NCI-H1048 (cell line): ENCODE data around the gene ERMN.
"Not testable (repeated sequence)": the region's sequence is repeated elsewhere in the genome, so short reads cannot be mapped to it uniquely, and the experiment has no call there.

Experiments
- DNase-seq: peaks from one replicate; lab custom pipeline; 2025; lab: John Stamatoyannopoulos, UW

Gene ERMN, protein sequence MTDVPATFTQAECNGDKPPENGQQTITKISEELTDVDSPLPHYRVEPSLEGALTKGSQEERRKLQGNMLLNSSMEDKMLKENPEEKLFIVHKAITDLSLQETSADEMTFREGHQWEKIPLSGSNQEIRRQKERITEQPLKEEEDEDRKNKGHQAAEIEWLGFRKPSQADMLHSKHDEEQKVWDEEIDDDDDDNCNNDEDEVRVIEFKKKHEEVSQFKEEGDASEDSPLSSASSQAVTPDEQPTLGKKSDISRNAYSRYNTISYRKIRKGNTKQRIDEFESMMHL

DNA sequence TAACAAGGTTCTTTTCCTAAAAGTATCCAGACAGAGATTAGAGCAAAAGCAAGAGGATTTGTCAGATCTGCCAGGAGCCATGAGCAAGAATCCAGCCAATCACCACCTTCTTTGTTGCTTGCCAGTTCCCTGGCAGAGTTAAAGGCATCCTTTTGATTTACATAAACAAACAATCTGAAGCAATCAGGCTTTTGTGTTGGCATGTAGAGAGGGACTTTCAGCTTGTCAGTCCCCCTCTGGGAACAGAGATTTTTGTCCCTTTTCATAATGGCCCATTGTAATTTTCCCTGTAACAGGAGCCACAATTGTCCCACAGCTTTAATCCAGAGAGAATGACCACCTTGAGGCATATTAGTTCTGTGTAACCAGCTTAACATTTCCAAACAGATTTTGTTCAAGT, at the start of gene ERMN:
ERMN (minus strand) TSS at position 39 of the 400 bp plus-strand sequence. CDS start 182 bp downstream, outside the sequence.
- peak; percentile 84 for DNase-seq

DNA sequence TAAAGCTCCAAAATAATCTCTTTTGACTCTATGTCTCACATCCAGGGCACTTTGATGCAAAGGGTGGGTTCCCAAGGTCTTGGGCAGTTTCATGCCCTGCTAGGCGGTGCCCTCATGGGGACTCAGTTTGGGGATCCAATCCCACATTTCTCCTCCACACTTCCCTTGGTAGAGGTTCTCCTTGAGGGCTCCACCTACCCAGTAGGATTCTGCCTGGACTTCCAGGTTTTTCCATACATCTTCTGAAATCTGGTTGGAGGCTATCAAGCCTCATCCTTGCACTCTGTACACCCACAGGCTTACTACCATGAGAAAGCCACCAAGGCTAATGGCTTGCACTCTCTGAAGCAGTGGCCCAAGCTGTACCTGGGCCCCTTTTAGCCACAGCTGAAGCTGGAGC, 49.8 kb upstream of the ERMN start:
- no peak for DNase-seq

DNA sequence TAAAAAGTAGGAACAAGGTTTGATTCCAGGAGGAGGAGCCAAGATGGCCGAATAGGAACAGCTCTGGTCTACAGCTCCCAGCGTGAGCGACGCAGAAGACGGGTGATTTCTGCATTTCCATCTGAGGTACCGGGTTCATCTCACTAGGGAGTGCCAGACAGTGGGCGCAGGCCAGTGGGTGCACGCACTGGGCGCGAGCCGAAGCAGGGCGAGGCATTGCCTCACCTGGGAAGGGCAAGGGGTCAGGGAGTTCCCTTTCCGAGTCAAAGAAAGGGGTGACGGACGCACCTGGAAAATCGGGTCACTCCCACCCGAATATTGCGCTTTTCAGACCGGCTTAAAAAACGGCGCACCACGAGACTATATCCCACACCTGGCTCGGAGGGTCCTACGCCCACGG, 42.9 kb upstream of the ERMN start:
- DNase-seq, result not testable (repeated sequence)

DNA sequence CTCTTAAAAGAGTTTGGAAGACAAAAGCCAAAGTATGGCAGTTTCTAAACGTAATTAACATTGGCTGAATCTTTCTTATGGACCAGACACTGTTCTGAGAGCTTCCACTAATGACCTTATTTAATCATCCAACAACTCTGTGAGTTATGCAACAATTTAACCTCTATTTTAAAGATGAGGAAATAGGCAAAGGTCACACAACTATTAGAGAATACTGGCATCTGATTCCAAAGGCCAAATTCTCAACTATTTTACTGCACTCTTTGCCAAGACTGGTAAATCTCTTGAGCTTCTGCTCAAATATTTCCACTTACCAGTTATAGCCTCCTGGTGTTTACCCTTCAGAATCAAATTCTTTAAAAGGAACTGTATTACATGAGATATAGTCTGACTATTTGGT, 42.1 kb upstream of the ERMN start:
- no peak for DNase-seq

- no peak for DNase-seq
These were observed 38.8 kb upstream of the ERMN start for GRCh38 chr2:157364257-157364974.

DNA sequence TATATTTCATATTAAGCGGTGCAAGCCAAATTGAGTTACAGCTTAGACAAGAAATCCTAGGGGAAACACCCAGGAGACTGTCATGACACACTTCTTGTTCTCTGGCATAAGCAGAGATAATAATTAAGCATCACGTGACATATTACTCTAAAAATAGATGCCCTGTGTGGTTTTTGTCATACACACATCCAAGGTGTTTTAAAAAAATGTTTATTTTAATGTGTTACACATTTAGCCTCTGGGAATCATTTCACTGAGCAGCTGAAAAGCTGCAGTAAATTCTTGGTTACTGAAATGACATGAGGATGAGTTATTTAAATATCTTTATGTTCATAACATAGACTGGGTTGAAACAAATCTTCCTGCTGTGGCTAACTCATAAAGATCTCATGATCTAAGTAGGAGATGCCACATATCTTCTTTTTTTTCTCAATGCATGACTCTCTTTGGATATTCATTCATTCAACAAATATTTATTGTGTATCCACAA, 38.0 kb upstream of the ERMN start:
- no peak for DNase-seq

DNA sequence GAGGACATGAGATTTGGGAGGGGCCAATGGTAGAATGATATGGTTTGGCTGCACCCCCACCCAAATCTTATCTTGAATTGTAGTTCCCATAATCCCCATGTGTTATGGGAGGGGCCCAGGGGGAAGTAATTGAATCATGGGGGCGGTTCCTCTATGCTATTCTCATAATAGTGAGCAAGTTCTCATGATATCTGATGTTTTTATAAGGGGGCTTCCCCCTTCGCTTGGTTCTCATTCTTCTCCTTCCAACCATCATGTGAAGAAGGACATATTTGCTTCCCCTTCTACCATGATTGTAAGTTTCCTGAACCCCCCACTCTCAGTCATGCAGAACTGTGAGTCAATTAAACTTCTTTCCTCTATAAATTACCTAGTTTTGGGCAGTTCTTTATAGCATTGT, 37.0 kb upstream of the ERMN start:
- no peak for DNase-seq

DNA sequence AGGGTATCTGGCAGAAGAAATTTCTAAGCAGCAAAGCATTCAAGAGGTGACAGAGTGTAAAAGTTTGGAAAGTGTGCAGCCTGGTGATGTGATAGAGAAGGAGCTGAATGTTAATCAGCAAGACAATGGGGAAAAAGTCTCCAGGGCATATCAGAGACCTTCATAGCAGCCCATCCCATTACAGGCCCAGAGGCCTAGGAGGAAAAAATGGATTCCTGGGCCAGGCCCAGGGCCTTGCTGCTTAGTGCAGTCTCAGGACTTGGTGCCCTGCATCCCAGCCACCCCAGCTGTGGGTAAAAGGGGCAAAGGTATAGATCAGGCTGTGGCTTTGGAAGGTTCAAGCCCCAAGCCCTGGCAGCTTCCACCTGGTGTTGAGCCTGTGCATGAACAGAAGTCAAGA, 35.9 kb upstream of the ERMN start:
- no peak for DNase-seq

- DNase-seq, result no peak
These were observed 34.0 kb upstream of the ERMN start for GRCh38 chr2:157359628-157360027.

GRCh38 chr2:157355618-157356017, 30.0 kb upstream of the ERMN start:
- DNase-seq, result no peak

DNA sequence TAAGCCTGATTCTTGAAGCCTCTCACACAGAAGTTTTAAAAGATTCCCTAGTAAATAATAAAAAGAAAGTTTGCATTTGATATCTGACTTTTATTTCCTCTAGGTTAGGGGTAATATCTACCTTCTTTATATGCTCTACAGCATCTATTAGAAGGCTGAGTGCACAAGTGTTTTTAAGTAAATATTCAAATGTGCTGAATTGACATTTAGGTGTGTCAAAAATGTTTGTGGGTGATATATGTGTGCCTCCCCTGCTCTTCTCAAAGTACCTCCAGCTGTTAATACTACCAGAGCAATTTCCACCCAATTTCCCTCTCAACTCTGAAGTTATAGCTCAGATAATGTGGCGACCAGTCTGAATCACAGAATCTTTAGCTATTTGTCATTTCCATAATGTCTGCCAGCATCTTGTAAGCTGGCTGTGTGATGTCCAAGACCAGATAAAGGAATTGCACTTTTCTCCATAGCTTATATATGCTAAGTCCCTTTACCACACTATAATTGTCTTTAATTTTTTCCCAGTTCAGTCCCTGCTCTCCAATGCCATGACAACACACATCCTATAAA, 24.4 kb upstream of the ERMN start:
- DNase-seq, result no peak

DNA sequence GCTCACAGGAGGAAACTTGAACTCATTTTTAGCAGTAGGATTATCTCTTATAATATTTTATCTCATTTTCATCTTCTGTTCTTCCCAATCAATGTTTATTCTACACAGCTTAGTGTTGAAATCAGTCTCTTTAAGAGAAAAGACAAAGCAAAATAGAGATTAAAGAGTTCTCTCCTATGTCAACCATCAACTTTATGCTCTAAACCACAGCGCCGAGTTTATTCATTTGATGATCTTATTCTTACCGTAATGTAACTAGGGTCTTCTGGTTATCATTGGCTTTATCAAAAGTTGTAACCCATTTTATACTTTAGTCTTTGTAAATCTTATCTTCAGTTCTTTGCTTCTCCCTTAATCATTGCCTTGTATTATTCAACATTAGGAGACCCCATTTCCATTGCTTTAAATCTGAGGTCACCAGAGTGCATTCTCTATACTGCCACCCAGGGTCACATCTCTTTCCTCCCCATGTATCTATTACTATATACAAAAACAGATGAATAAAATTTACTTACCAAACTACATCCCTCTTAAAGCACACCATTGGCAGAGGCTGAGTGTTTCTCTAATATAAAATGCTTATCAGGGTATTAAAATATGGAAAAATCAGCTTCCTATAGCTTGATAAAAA, 22.8 kb upstream of the ERMN start:
- DNase-seq, result no peak

DNA sequence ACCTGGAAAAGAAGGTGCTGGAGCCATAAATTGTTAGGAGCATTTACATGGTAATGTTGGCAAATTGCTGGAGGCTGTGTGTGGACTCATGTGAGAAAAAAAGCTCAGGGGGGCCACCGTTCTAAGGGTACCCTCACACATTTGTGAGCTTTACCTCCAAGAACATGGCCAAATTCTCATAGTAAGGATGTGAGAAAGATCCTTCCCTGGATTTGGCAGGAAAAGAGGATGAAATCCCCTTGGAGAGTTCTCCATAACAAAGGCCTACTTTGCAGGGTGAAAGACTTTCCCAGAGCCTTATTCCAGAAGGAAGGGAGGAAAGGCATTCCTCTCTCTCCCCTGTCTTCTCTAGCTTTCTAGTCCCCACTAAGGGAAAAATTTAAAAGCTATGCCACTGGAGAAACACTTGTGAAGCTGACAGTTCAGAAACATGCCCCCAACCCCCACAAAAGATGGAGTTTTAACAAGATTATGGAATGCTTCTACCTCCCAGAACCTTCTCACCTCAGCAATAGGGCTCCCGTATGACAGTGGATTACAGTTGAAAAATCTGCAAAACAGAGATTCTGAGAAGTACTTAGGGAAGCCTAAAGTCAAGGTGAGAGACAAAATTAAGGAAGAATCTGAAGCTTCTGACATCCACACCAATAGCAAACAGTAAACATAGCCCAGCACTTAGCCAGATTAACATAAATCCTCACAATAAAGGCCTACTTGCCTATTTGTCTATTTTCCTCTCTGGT, 20.2 kb upstream of the ERMN start:
- no peak for DNase-seq

- DNase-seq, result not testable (repeated sequence)
These were observed 15.8 kb upstream of the ERMN start for GRCh38 chr2:157341381-157341780.

DNA sequence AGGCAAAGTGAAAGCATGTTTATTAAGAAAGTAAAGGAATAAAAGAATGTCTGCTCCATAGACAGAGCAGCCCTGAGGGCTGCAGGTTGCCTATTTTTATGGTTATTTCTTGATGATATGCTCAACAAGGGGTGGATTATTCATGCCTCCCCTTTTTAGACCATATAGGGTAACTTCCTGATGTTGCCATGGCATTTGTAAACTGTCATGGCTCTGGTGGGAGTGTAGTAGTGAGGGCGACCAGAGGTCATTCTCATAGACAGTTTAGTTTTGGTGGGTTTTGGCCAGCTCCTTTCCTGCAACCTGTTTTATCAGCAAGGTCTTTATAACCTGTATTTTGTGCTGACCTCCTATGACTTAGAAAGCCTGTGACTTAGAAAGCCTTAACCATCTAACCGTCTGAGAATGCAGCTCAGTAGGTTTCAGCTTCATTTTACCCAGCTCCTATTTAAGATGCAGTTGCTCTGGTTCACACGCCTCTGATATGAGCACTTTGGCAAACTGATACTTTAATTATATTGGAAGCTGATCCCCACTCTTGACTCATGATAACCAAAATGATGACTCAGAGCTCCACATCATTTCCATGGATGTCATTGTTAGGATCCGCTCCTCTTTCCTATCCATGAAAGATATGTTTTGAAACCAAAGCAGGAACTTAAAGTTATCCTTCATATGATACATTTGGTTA, 14.5 kb upstream of the ERMN start:
- no peak for DNase-seq

DNA sequence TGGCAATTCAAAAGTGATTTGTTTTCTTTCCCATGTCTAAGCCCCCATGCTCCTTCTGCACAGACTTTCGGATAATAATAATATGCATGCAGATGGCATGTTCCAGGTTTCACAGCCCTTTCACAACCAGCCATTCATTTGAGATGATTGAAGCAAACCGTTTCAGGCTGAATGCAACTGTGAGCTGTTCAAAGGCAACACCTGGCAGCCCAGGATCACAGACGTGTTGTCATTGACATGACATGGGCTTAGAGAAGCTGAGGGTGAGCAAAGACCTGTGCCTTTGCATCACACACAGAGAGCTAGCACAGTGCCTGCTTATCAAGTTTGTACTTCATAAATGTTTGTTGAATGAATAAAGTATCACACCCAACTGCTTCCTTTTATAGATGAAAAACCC, 12.4 kb upstream of the ERMN start:
- DNase-seq, result no peak

DNA sequence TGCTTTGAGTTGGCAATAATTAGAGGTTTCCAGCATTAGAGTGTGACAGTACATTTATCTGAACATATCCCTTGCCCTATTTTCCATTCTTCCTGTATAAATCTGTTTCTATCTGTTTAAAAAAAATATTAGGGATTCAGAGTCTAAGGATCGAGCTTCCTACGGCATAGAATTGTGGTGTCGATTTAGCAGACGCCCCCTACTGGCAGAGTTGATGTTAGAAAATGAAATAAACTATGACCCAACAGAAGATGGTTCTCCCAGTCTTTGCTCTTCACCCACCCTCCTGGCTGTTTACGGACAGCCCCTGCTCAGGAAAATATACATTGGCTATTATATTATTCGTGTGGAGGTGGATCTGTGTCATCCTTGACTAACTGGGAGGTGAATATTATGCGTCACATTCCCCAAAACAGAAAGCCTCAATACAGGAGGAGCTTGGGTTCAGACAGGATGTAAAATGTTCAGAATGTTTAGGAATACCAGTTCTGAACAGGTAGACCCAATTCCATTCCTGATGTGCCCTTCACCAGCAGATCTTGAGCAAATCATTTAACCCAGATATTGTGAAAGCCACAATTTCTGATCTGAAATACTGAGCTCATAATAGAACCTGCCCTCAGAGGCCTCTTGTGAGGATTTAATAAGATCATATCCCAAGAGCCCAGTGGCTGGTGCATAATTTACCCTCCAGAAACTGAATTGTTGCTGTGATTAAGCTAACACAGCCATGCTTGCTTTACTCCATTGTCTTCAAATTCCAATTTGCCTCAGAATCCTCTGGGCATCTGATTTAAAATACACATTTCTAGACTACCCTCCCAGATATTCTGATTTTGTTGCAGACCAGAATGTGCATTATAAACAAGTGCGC, 10.8 kb upstream of the ERMN start:
- no peak for DNase-seq

GRCh38 chr2:157334797-157335196, 9.2 kb upstream of the ERMN start:
- DNase-seq, result no peak

- no peak for DNase-seq
These were observed 8.7 kb upstream of the ERMN start for GRCh38 chr2:157334335-157334734.

DNA sequence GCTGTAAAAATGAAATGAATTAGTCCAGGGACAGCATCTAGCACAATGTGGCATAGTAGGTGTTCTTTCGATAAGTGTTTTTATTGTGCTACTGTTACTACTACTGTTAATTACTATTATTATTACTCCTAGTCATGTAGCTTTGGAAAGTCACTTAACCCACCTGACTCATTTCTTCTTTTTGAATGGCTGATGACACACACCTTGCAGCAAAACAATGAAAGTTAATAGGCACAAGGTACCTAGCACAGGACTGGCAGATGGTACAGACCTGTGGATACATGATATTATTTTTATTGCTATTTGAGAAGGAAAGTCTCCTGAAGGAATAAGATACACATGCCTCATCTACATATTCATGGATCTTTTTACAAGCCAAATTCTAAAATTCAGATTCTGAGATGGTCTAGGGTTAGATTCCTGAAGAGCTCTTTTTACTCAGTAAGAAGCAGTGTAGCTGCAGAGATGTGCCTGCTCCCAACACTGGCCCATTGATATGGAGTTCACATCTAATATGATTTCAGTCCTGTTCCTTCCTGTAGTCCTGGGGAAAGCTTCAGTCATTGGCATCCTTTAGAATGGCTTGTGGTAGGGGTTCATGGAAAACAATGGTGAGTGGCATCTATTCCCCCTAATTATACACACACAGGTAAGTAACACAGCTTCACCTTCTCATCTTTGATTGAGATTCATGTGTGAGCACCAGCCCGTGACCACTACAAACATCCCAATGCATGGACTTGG, 7.9 kb upstream of the ERMN start:
- no peak for DNase-seq
